Measurements from ENCODE around the gene FST. TPM values are rescaled to one million over a fixed set of nuclear protein-coding genes. Genes with fewer than 3 reads are reported as not detected.

Gene FST, protein sequence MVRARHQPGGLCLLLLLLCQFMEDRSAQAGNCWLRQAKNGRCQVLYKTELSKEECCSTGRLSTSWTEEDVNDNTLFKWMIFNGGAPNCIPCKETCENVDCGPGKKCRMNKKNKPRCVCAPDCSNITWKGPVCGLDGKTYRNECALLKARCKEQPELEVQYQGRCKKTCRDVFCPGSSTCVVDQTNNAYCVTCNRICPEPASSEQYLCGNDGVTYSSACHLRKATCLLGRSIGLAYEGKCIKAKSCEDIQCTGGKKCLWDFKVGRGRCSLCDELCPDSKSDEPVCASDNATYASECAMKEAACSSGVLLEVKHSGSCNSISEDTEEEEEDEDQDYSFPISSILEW
- total RNA-seq = 6.6 TPM

GRCh38 chr5:53480416-53481158 is at the start of gene FST:
TSS of gene FST (plus strand) at chr5:53480629. CDS start at chr5:53480792, 163 bp downstream.
- DNase-seq (ENCODE audit: low spot score) = no peak

GRCh38 chr5:53431665-53432064 is 48.8 kb upstream of the FST start:
- DNase-seq (ENCODE audit: low spot score) = no peak

DNA sequence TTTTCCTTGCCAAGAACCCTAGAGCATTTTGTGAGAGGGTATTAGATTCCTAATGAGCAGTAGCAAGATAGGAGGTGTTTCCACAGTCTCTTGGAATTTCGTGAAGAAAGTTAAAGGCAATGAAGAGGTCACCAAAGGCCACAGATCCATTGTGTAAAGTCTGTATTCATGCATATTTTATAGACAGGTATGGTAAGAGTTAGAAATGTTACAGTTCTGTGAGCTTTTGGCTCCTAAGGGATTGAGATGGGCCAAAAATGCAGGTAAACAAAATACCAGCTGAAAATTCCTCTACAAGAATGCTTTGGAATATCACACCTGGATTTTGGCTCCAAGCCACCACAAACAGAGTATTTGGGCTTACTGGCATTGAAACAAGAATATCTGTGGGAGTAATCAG is 47.4 kb upstream of the FST start:
- DNase-seq (ENCODE audit: low spot score) = no peak

GRCh38 chr5:53434541-53434940 is 45.9 kb upstream of the FST start:
- no peak for DNase-seq (ENCODE audit: low spot score)

- DNase-seq (ENCODE audit: low spot score) = no peak
Observed at GRCh38 chr5:53436480-53437191, 43.8 kb upstream of the FST start.

DNA sequence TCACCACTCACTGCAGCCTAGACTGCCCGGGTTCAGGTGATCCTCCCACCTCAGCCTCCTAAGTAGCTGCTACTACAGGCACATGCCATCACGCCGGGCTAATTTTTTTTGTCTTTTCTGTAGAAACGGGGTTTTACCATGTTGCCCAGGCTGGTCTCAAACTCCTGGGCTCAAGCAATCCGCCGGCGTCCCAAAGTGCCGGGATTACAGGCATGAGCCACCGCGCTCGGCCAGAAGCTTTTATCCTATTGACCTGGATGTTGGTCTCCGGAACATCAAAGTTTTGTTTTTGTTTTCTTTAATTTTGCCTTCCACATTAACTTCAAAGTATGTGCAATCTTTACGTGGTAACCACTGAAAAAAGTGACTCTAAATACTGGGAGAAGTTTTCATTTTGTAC is 42.4 kb upstream of the FST start:
- no peak for DNase-seq (ENCODE audit: low spot score)

- no peak for DNase-seq (ENCODE audit: low spot score)
Observed at GRCh38 chr5:53438486-53439472, 41.6 kb upstream of the FST start.

- no peak for DNase-seq (ENCODE audit: low spot score)
Observed at GRCh38 chr5:53442961-53443360, 37.5 kb upstream of the FST start.

GRCh38 chr5:53445569-53445968 is 34.9 kb upstream of the FST start:
- DNase-seq (ENCODE audit: low spot score) = no peak

- DNase-seq (ENCODE audit: low spot score) = no peak
Observed at GRCh38 chr5:53446908-53447307, 33.5 kb upstream of the FST start.

DNA sequence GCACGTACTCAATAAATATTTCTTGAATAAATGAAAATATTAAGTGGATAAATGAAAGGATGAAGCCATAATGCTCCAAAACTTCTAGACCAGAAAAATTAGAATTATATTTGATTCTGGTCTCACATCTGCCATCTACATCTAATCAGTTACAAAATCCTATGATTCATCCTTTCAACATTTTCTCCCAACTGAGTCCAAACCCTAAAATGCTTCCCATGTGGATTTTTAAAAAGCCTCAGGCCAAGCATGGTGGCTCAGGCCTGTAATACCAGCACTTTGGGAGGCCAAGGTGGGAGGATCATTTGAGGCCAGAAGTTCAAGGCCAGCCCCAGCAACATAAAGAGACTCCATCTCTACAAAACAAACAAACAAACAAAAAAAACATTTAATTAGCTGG is 31.6 kb upstream of the FST start:
- no peak for DNase-seq (ENCODE audit: low spot score)

GRCh38 chr5:53453898-53454718 is 26.3 kb upstream of the FST start:
- DNase-seq (ENCODE audit: low spot score) = no peak

DNA sequence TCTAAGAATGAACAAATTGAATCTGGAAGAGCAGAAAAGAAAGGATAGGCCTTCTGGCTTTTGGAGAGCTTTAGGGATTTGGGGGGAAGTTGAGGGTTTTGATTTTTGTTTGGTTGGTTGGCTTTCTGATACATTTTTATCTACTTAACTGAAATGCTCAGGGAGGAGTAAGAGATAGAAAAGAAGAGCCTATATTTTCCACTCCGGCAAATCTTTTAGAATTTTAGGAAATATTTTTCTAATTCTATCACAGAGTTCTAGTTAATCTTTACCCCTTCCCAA is 25.8 kb upstream of the FST start:
- no peak for DNase-seq (ENCODE audit: low spot score)

- DNase-seq (ENCODE audit: low spot score) = no peak
Observed at GRCh38 chr5:53456366-53456765, 24.1 kb upstream of the FST start.

DNA sequence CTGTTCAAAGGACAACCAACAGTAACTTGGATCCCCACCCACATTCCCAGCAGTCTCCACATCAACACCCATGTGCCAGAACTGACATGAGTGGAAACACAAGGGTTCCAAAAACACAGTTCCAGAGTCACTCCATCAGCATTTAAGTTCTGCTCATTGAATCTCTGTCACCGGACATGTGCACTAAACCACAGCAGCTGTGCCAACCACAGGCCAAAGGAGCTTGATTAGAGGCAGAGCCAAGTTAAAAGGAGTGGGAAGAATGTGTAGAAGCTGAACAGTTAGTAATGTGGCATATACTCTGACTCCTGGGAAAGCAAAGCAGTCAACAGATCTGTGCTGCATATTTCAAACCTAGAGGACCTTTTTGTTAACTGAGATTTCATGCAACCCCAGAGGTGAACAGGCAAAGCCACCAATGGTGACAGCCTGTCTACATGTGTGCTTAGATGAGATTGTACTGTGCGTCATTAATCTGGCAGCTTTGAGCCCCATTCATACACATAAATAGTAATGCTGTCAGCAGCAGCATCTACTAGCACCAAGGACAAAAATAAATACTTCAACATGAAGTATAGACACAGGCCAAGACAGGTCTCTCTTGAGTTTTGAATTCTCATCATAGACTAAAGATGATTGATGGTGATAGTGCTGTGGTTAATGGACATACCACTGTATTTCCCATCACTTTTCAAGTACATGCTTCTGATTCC is 16.4 kb upstream of the FST start:
- no peak for DNase-seq (ENCODE audit: low spot score)

- no peak for DNase-seq (ENCODE audit: low spot score)
Observed at GRCh38 chr5:53464722-53465121, 15.7 kb upstream of the FST start.

GRCh38 chr5:53469946-53470687 is 10.3 kb upstream of the FST start:
- DNase-seq (ENCODE audit: low spot score) = no peak

- no peak for DNase-seq (ENCODE audit: low spot score)
Observed at GRCh38 chr5:53472279-53472678, 8.2 kb upstream of the FST start.

GRCh38 chr5:53472720-53473510 is 7.5 kb upstream of the FST start:
- no peak for DNase-seq (ENCODE audit: low spot score)
